Heart left ventricle (tissue), 16 donors: ENCODE measurements around the gene VANGL1. TPM values are rescaled to one million over a fixed set of nuclear protein-coding genes. Genes with fewer than 3 reads are reported as not detected.

Experiments used
- ATAC-seq, 4 donors: fragments of 200-7000 bp; cut with Tn5 transposase; one replicate each; pipeline ENCODE4 v1.9.1; 2020 to 2022; ENCODE audit warnings: moderate library complexity in 4 of 4, mild to moderate bottlenecking in 3 of 4, moderate number of reproducible peaks in 1 of 4
- DNase-seq, 5 donors: peaks; one replicate each; pipeline ENCODE4 v3.0.0-alpha.2; 2020
- H3K27ac ChIP-seq, 12 donors: fragments of 200-600 bp; sonication (generic) in 4 of 12; one replicate each; pipeline versions ENCODE4 v1.5.0 to v1.8.0; 2016 to 2022; ENCODE audit warnings: mild to moderate bottlenecking in 2 of 12
- H3K27me3 ChIP-seq, 9 donors: fragments of 200-600 bp; sonication (generic) in 2 of 9; one replicate each; pipeline versions ENCODE4 v1.5.1 to v1.8.0; 2016 to 2022; ENCODE audit warnings: mild to moderate bottlenecking in 3 of 9
- H3K36me3 ChIP-seq, 9 donors: fragments of 200-600 bp; sonication (generic) in 2 of 9; one replicate each; pipeline versions ENCODE4 v1.5.0 to v1.8.0; 2018 to 2022; ENCODE audit warnings: mild to moderate bottlenecking in 2 of 9
- H3K4me1 ChIP-seq, 12 donors: fragments of 200-600 bp; sonication (generic) in 4 of 12; one replicate each; pipeline versions ENCODE4 v1.5.0 to v1.8.0; 2016 to 2022; ENCODE audit warnings: mild to moderate bottlenecking in 3 of 12
- H3K4me3 ChIP-seq, 12 donors: fragments of 200-600 bp; sonication (generic) in 4 of 12; one replicate each; pipeline versions ENCODE4 v1.5.0 to v1.8.0; 2017 to 2022; ENCODE audit warnings: mild to moderate bottlenecking in 9 of 12, moderate library complexity in 4 of 12
- H3K9me3 ChIP-seq, 12 donors: fragments of 200-600 bp; sonication (generic) in 4 of 12; one replicate each; pipeline versions ENCODE4 v1.5.0 to v1.8.0; 2016 to 2022; ENCODE audit warnings: mild to moderate bottlenecking in 1 of 12
- POLR2A ChIP-seq, 2 donors: fragments of 450-650 bp; IDR thresholded peaks; one replicate each; pipeline ENCODE4 v1.6.1; 2017; ENCODE audit warnings: antibody characterized with exemption in 2 of 2, mild to moderate bottlenecking in 2 of 2, moderate library complexity in 2 of 2
- WGBS, 4 donors: extraction: QIAGEN DNeasy Blood & Tissue Kit in 2 of 4; methylation state at CpG; one replicate each; pipeline versions ENCODE4 v1.1.5 to v1.1.7; 2013 to 2018; 5-methylcytosine and 5-hydroxymethylcytosine counted together
- intact Hi-C, 10 donors: fragments of 100-400 bp; cut with DNase I; formaldehyde crosslinking; loops; one replicate each; pipeline versions ENCODE4 v1.11.1 to v1.14.2; 2022
- polyA plus RNA-seq, 2 donors: library from polyadenylated mRNA; stranded (reverse); fragments of 200-250 nt; gene quantifications; one replicate each; pipeline ENCODE4 v1.2.3, GENCODE V29; 2013
- total RNA-seq, 9 donors: library from RNA; depleted of rRNA in 2 of 9; stranded (reverse); fragments of >200 nt in 2 of 9; fragmentation: NEBNext Ultra II Directional in 3 of 9; extraction: Animal tissue kit (Norgen Biotek cat#: 25700) in 3 of 9; gene quantifications; one replicate each; pipeline versions ENCODE4 v1.1.0 to v1.2.4, GENCODE V29; 2016 to 2023
- TF ChIP-seq, protein P1 (sequence below), 12 donors: fragments of 200-600 bp; sonication (generic) in 4 of 12; IDR thresholded peaks; one replicate each; pipeline versions ENCODE4 v1.5.0 to v1.8.0; 2018 to 2022; ENCODE audit warnings: antibody characterized with exemption in 12 of 12, mild to moderate bottlenecking in 5 of 12
- donor health status: ischemic (EF 13 %, LVEDD 7.1; RV severe dilation, severe dysfunction).
- donor health status: healthy with polysubstance abuse.
- donor health status: DM: no; HTN: yes; CAD: no.
- donor health status: DM: no; HTN: no; CAD: no.
- donor health status: ischemic (EF 25% LVEDD 6.9; RV normal size, moderate dysfunction).
- donor health status: ischemic (EF 25% LVEDD 5.7; RV mildly dilated, moderate dysfunction).
- donor health status: healthy.
- donor health status: DM: yes; HTN: yes; CAD: no.
- donor health status: ischemic (EF 35%, LVEDD 5.7; RV mildly dilated, moderate dysfunction).
- donor health status: nonischemic (EF 11% LVEDD 7.7; RV severe dilation, severe dysfunction).
- donor health status: DM: yes; HTN: yes; CAD: no.
- donor health status: PGD.
- donor health status: ischemic (EF 29% LVEDD 5.4; RV normal size, mild dysfunction).
- donor health status: nonischemic (EF 23%, LVEDD 6.1; RV moderate dilation, normal function).

The VANGL1 gene
- total and polyA plus RNA-seq, 11 donors = 1.4 to 11.5 (median 6.9) TPM

DNA sequence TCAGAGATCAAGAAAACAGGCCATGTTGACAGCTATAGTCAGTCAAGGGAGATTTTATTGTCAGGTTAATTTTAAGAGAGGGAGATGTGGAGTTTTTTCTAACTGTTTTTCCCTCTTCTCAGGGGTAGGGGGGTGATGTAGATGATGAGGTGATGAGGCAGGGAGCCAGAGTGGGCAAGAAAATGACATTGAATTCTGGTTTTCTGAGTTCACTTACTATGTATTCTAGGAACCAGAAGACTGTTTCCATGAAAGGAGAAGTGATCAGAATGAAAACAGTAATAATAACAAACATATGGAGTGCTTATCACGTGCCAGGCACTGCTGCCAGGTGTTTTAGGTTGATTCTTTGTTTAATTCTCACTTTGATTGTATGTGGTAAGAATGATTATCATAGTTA, 86.6 kb downstream of the VANGL1 start:
- intact Hi-C loops = loop anchor here in 2 of 10 donors (5.0 kb wide), 2 partner anchors 34 to 39 kb away; partner anchors contain the start of gene CASQ2 (in 1 of the 2)
- peaks cover 0 to 79% (median 17%) of the 10 kb centered on the region in 9 donors for H3K36me3 ChIP-seq

DNA sequence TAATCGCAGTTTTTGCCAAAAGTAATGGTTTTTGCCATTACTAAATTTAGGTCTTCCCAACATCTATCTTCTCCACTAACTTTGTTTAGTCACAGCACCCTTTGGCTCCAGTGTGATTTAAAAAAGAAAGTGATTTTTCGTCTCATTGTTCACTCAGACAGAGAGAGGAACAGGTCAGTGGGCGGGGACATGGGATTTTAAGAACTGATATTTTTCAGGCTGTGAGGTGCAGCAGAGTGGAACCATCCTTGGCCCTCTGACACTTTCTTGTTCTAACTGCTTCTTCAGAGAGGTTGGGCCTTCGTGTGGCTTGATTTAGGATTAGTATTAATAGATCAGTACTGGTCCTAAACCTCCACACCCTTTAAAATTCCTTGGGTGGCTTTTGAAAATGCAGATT, 88.0 kb downstream of the VANGL1 start:
- H3K4me3 ChIP-seq = no peak overlapping the region
- peaks cover 0 to 79% (median 21%) of the 10 kb centered on the region in 9 donors for H3K36me3 ChIP-seq
- no peaks in the 10 kb centered on the region for H3K27me3 ChIP-seq
- H3K4me1 ChIP-seq = peaks cover 0 to 46% (median 29%) of the 10 kb centered on the region in 12 donors
- H3K9me3 ChIP-seq = no peaks in the 10 kb centered on the region
- no peak for DNase-seq
- TF ChIP-seq, protein P1, sequence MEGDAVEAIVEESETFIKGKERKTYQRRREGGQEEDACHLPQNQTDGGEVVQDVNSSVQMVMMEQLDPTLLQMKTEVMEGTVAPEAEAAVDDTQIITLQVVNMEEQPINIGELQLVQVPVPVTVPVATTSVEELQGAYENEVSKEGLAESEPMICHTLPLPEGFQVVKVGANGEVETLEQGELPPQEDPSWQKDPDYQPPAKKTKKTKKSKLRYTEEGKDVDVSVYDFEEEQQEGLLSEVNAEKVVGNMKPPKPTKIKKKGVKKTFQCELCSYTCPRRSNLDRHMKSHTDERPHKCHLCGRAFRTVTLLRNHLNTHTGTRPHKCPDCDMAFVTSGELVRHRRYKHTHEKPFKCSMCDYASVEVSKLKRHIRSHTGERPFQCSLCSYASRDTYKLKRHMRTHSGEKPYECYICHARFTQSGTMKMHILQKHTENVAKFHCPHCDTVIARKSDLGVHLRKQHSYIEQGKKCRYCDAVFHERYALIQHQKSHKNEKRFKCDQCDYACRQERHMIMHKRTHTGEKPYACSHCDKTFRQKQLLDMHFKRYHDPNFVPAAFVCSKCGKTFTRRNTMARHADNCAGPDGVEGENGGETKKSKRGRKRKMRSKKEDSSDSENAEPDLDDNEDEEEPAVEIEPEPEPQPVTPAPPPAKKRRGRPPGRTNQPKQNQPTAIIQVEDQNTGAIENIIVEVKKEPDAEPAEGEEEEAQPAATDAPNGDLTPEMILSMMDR (IDR thresholded peaks at IDR 0.05) = no peak
- no peak for TF ChIP-seq POLR2A (IDR thresholded peaks at IDR 0.05)
- H3K27ac ChIP-seq = peak overlapping the region in 1 of 12 donors; percentile 35
- WGBS, 4 donors = 75 to 87% (median 80%) methylated on average over 4 of the region's 4 CpGs
- intact Hi-C loops = loop anchor here in 2 of 10 donors (5.0 kb wide), 2 partner anchors 33 to 38 kb away; partner anchors contain the start of gene CASQ2 (in 1 of the 2)
- ATAC-seq = no peak

More for the DNA sequence above, 86.6 kb downstream of the VANGL1 start:
- peaks cover 0 to 54% (median 29%) of the 10 kb centered on the region in 12 donors for H3K4me1 ChIP-seq
- no peak for TF ChIP-seq POLR2A (IDR thresholded peaks at IDR 0.05)
- TF ChIP-seq, protein P1 (IDR thresholded peaks at IDR 0.05) = no peak
- H3K27me3 ChIP-seq = no peaks in the 10 kb centered on the region
- DNase-seq = no peak
- 59 to 78% (median 73%) methylated on average over 1 of the region's 1 CpG for WGBS, 4 donors
- peak overlapping the region in 11 of 12 donors; percentile 59 to 88 (median 74) for H3K27ac ChIP-seq
- ATAC-seq = no peak
- H3K9me3 ChIP-seq = no peaks in the 10 kb centered on the region
- no peak overlapping the region for H3K4me3 ChIP-seq

DNA sequence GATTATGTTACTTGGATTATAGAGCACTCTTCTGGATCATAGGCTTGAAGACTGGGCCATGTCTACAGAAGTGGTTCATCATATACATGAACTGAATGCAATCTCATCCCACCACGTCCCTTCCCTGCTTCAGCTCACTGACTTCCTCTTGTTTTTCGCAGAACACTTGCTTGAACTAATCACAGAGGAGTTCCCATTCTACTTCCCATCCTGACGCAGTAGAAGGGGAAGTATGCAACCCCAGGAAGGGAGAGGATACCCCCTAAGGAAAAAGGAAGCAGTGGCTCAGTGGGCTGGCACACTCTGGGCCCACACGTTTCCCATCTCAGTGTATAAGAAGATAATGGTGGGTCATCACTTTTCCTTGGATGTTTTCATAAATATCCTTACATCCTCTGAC, 90.5 kb downstream of the VANGL1 start:
- intact Hi-C loops = no loop called here
- Histone ChIP-seq H3K4me1 (peaks cover 0 to 35% (median 14%) of the 10 kb centered on the region in 12 donors), H3K27ac (peak overlapping the region in 1 of 12 donors; percentile 53), H3K27me3 (no peaks in the 10 kb centered on the region), H3K4me3 (no peak overlapping the region), H3K36me3 (peaks cover 0 to 82% (median 22%) of the 10 kb centered on the region in 9 donors), H3K9me3 (no peaks in the 10 kb centered on the region)
- WGBS, 4 donors = 50 to 61% (median 55%) methylated on average over 4 of the region's 4 CpGs
- DNase-seq = no peak
- TF ChIP-seq, protein P1 (IDR thresholded peaks at IDR 0.05) = no peak
- TF ChIP-seq POLR2A (IDR thresholded peaks at IDR 0.05) = no peak
- ATAC-seq = no peak

DNA sequence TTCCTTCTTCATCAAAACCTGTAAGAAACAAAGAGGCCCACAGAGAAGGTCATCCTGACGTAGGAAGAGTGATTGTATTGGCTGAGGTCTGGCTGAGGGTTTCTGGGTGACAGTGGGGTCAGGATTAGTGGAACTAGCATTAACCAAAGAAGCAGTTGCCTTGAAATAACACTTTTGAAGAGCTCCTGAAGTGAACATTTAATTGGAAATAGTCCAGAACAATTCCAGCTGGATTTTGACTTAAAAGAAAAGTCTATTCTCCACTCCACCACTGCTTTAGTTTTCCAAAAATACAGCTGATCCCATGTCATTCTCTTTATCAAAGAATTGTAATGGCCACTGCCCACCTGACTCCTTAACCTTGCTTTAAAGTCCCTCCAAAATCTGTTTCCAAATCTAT, 99.0 kb downstream of the VANGL1 start:
- TF ChIP-seq POLR2A (IDR thresholded peaks at IDR 0.05) = no peak
- TF ChIP-seq, protein P1 (IDR thresholded peaks at IDR 0.05) = no peak
- H3K4me3 ChIP-seq = no peak overlapping the region
- intact Hi-C loops = no loop called here
- H3K36me3 ChIP-seq = peaks cover 0 to 96% (median 22%) of the 10 kb centered on the region in 9 donors
- DNase-seq (no peak), ATAC-seq (no peak)
- no peaks in the 10 kb centered on the region for H3K27me3 ChIP-seq
- H3K4me1 ChIP-seq = peaks cover 0 to 23% (median 0%) of the 10 kb centered on the region in 12 donors
- WGBS, 4 donors = 33 to 57% (median 54%) methylated on average over 1 of the region's 1 CpG
- no peaks in the 10 kb centered on the region for H3K9me3 ChIP-seq
- no peak overlapping the region for H3K27ac ChIP-seq
